GM21447 (cell line): ENCODE data around the gene YKT6.
"Not testable (repeated sequence)": the region's sequence is repeated elsewhere in the genome, so short reads cannot be mapped to it uniquely, and the experiment has no call there.

Experiments used
- ATAC-seq: cut with Tn5 transposase; IDR thresholded peaks from one replicate; pipeline ENCODE4 v1.9.1; 2021; ENCODE audit not compliant: unreplicated experiment

YKT6 gene

GRCh38 chr7:44172352-44172751 is 28.4 kb upstream of the YKT6 start:
- ATAC-seq, result no peak

DNA sequence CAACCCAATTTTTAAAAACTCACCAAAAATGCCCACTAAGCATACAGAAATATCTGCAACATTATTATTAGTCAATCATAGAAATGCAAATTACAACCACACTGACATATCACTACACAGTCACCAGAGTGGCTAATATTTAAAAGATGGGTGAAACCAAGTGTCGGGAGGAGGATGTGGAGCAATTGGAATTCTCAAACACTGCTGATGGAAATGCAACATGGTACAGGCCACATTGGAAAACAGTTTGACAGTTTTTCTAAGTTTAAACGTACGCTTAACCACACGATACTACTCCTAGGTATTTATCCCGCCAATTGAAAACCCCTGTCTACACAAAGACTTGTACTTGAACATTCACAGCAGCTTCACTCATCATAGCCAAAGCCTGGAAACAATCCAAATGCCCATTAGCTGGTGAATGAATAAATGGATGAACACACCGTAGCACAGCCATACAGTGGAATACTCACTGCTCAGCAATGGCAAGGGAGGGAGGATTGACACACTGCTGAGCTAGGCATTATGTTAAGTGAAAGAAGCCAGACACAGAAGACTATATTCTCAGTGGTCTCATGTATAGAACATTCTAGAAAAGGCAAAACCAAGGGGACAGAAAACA is 27.9 kb upstream of the YKT6 start:
- no peak for ATAC-seq

DNA sequence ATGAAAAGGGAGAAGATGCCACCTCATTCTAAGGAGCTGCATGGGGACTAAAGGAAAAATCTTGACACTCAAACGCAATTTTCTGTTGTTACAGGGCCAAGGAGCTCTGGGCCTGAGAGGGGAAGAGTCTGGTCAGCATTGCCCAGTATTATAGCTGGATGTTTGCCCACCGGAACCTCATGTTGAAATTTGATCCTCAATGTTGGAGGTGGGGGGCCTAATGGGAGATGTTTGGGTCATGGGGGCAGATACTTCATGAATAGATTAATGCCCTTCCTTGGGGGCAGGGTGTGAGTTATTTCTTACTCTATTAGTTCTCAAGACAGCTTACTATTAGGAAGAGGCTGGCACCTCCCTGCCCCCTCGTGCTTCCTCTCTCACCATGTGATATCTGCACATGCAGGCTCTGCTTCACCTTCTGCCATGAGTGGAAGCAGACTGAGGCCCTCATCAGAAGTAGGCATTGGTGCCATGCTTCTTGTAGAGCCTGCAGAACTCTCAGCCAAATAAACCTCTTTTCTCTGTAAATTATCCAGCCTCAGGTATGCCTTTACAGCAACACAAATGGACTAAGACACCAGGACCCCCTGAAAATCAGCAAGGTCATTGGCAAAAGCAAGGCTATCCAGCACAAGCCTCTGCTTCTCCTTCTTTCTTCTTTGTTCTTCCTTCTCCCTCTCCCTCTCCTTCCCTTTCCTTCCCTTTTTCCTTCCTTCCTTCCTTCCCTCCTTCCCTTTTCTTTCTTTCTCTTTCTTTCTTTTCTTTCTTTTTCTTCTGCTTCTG is 26.7 kb upstream of the YKT6 start:
- ATAC-seq, result no peak

DNA sequence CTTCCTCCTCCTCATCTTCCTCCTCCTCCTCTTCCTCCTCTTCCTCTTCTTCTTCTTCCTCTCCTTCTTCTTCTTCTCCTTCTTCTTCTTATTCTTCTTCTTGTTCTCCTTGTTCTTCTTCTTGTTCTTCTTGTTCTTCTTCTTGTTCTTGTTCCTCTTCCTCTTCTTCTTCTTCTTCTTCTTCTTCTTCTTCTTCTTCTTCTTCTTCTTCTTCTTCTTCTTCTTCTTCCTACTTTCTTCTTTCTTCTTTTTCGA is 26.2 kb upstream of the YKT6 start:
- ATAC-seq, result not testable (repeated sequence)

DNA sequence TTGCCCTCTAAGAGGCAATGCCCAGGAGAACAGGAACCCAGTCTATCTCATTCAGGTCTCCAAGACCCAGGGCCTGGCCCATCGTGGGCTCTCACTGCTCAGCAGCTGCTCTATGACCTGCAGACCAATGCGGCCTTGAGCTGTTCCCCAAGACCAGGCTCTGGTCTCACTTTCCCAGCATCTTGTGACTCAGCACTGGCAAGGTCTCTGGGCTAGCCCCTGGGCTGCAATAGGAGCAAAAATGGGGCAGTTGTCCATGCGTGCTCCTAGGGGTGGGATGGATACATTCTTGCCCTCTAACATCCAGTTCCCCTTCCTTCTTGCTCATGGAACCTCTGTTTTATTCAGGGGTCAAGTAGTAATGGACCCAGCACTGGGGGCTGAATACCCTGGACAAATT is 25.0 kb upstream of the YKT6 start:
- no peak for ATAC-seq

DNA sequence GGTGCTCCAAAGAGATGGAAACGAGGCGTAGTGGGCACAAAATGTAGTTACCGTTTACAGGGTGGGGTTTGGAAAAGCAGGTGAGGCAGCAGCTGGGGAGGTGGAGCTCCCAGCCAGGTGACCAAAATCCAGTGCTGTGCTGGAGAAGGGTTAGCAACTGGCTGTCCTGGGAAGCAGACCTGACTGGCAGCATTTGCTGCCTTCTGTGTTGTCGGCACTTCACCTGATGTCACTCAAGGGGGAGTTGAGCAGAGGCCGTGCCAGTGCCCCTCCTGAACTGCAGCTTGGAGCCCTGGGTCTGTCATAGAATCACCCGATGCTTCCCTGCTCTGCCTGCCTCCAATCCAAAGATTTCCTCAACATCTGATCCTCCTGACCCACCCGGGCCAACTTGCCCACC is 24.3 kb upstream of the YKT6 start:
- ATAC-seq, result no peak

- no peak for ATAC-seq
These were observed 23.1 kb upstream of the YKT6 start for GRCh38 chr7:44177570-44178131.

DNA sequence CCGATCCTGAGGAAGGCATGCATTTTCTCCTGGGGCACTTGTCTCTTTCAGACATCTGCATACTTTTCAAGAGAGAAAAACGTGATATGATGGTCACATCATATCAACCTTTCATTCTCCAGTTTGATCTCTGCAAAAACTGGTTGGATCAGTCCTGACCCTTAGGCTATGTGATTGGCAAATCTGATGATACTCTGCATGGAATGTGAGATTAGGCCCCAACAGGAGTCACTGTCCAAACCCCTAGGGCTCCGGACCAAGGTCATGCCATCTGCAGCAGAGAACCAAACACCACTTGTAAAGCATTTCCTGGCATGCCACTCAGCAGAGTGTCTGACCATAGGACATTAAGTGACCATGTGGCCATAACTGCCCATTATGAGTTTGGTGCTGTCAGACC is 20.1 kb upstream of the YKT6 start:
- ATAC-seq, result no peak

- ATAC-seq, result no peak
These were observed 18.0 kb upstream of the YKT6 start for GRCh38 chr7:44182827-44183226.

GRCh38 chr7:44183386-44183785 is 17.4 kb upstream of the YKT6 start:
- ATAC-seq, result no peak

- no peak for ATAC-seq
These were observed 16.4 kb upstream of the YKT6 start for GRCh38 chr7:44184206-44184872.

GRCh38 chr7:44184873-44185446 is 15.8 kb upstream of the YKT6 start:
- ATAC-seq, result no peak

- no peak for ATAC-seq
These were observed 15.0 kb upstream of the YKT6 start for GRCh38 chr7:44185729-44186128.

DNA sequence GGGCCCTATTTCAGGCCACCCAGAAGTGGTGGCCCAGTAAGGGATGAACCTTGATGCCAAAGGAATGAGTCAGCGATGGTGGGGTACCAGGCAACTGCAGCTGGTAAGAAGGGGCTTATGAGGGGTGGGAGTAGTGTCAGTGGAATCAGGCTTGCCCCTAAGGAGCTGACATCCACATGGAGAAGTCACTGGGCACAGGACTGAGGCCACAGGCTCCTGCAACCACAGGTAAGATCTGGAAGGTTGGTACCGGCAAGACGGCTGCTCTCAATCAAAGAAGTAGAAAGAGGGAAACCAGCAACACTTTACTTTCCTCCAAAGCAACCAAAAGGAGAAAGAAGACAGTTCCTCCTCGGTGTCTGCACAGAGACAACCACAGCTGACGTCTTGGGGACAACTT is 14.0 kb upstream of the YKT6 start:
- ATAC-seq, result no peak

GRCh38 chr7:44187636-44188416 is 13.0 kb upstream of the YKT6 start:
- ATAC-seq, result no peak

DNA sequence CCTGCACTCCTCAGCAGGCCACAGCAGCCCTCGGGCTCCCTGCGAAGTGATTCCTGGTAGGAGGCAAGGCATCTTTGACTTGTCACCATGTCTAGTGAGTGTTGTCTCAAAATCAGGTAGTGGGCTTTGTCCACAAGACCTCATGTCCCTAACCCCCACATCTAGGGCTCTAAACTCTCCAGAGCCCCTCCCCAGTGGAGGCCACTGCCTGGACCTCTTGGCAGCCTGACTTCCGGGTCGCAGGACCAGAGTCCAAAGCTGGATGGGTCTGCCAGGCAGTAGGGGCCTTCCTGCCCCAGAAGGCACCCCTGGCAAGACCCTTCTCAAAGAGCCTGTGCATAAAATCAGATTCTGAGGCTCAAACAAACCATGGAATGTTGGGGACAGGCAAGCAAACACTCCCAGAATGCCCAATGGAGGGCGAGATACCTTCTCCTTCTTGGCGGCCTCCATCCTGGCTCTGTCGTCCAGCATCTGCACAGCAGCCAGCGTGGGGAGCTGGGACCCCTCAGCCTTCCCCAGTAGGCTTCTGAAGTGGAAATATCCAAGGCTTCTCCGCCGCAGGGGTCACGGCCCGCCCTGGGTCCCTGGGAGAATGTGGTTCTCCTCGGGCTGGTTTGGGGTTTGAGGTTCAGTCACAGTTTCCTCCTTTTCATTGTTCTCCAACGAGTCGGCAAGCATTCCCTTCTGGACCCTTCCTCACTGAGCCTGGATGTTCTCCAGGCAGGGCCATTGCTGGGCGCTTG is 12.1 kb upstream of the YKT6 start:
- ATAC-seq, result no peak

DNA sequence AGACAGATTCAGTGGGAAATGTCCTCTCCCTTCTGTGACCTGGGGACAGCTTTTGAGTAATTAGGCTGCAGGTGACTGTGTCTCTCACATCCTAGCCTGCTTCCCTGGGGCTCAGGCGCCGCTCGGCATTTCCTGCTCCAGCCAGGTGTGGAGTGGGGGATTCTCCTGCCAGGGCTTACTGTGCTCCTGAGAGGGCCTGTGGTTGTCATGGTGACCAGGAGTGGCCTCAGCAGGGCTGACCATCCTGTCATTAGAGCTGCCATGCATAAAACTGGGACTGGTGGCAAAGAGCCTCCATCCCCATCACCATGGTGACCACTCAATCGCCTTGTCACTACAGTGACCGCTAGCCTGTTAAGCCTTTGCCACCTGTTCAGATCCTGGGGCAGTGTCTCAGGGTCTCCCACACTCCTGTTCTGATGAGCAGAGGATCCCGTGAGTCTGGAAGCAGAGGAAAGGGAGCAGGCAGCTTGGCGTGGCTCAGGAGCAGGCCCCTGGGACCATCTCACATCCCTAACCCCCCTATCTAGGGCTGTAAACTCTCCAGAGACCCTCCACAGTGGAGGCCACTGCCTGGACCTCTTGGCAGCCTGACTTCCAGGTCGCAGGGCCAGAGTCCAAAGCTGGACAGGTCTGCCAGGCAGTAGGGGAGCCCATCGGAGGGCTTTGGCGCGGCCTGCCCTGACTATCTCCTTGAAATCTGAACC is 11.3 kb upstream of the YKT6 start, which contains the start of gene GCK:
Gene GCK, minus strand, starts transcription at position 154 of the 707 bp plus-strand sequence. CDS start 486 bp downstream, outside the sequence.
- ATAC-seq, result no peak

- ATAC-seq, result no peak
These were observed 10.5 kb upstream of the YKT6 start for GRCh38 chr7:44189993-44190872.

DNA sequence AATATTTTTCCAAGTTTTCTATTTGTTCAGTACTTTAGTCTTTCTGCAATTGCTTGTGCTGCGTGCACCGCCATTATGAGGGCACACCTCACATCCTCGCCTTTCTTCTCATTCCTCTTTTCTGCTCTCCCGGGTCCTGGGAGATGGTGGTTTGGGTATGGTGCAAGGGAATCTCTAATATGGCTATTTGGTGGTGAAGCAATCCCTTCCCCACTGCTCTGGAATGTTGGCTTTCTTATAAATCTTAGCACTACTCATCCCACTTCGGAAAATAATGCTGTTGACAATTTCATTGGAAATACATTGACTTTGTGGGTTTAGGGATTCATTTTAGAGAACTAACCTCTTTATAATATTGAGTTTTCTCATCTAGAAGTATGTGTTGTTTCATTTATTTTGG is 9.6 kb upstream of the YKT6 start:
- no peak for ATAC-seq
